ENCODE data around the gene PRKCA. TPM values are rescaled to one million over a fixed set of nuclear protein-coding genes. Genes with fewer than 3 reads are reported as not detected.

The PRKCA gene
- total and polyA plus RNA-seq, 2 donors (not counting 3 experiments of a cell fraction or from before 2014, with no cell fraction given), result 7.5 to 34.2 TPM

- intact Hi-C loops (cut with micrococcal nuclease) (loop anchor here (1.0 kb wide), 1 partner anchor 191 kb away; no protein-coding TSS in a partner anchor), dilution Hi-C loops (cut with MboI; ENCODE audit: extremely low pct_ligation_motif_present, low sequenced_read_pairs) (no loop called here)
- Histone ChIP-seq H3K4me3 (replicated peaks in 1 of 3; ENCODE audit: insufficient read depth in 1 of 3, low read depth in 1 of 3, low read length in 3 of 3) (no peak overlapping the region), H3K9ac (replicated peaks; ENCODE audit: extremely low read depth, insufficient read depth, low read length) (no peak overlapping the region), H4K20me1 (replicated peaks; ENCODE audit: control insufficient read depth, extremely low read depth, insufficient read depth, low read length) (no peaks in the 10 kb centered on the region), H3K9me1 (replicated peaks; ENCODE audit: control insufficient read depth, extremely low read depth, insufficient read depth, low read length) (no peaks in the 10 kb centered on the region), H3K79me2 (ENCODE audit: control insufficient read depth, insufficient read depth, low read length) (no peaks in the 10 kb centered on the region), H3K36me3 (ENCODE audit: control insufficient read depth in 2 of 2, extremely low read depth in 1 of 2, insufficient read depth in 2 of 2, low read length in 2 of 2) (no peaks in the 10 kb centered on the region), H3K27me3 (ENCODE audit: control insufficient read depth in 2 of 2, insufficient read depth in 2 of 2, low read length in 2 of 2) (no peaks in the 10 kb centered on the region), H3K9me3 (replicated peaks; ENCODE audit: control insufficient read depth, insufficient read depth, low read length) (no peaks in the 10 kb centered on the region), H2AFZ (ENCODE audit: low read depth, low read length) (no peak overlapping the region), H3K4me2 (ENCODE audit: insufficient read depth, low read length) (no peak overlapping the region), H3K27ac (ENCODE audit: insufficient read depth, low read depth, low read length) (no peak overlapping the region), H3K4me1 (ENCODE audit: control insufficient read depth, extremely low read depth, insufficient read depth, low read length) (no peaks in the 10 kb centered on the region)
- FAIRE-seq, result no peak
- no peak for DNase-seq (ENCODE audit: low read depth, low spot score)
- TF ChIP-seq GATA2 (IDR thresholded peaks at IDR 0.05; ENCODE audit: insufficient read depth, insufficient read length, low read depth, low read length), result no peak
- TF ChIP-seq EZH2 (IDR thresholded peaks at IDR 0.05; ENCODE audit: borderline replicate concordance, low read depth, low read length, severe bottlenecking), result no peak
- no peak for TF ChIP-seq CTCF (IDR thresholded peaks at IDR 0.05; ENCODE audit: extremely low read depth in 1 of 2, insufficient read depth in 1 of 2, low read depth in 1 of 2, low read length in 2 of 2)
- TF ChIP-seq POLR2AphosphoS5 (IDR thresholded peaks at IDR 0.05; ENCODE audit: insufficient read depth, low read depth, low read length), result no peak
- no peak for TF ChIP-seq POLR2A (IDR thresholded peaks at IDR 0.05; ENCODE audit: low read depth, low read length)
- TF ChIP-seq JUN (IDR thresholded peaks at IDR 0.05; ENCODE audit: borderline replicate concordance, insufficient read depth, insufficient read length, low read depth), result no peak
- TF ChIP-seq MYC (IDR thresholded peaks at IDR 0.05; ENCODE audit: low read depth, low read length), result no peak
- TF ChIP-seq FOS (IDR thresholded peaks at IDR 0.05; ENCODE audit: borderline replicate concordance, insufficient read depth, low read length), result no peak
- no peak for TF ChIP-seq MAX (IDR thresholded peaks at IDR 0.05; ENCODE audit: insufficient read depth, insufficient read length)
- ChIA-PET CTCF (interaction anchor here (0.8 to 3.4 kb wide), 11 partner anchors 11 to 443 kb away, joined by 3 to 29 read pairs (median 4); no protein-coding TSS in a partner anchor), POLR2A (no interaction called here)
- no TSS peak for BruUV-seq (replicated peaks)
Measured at GRCh38 chr17:66715076-66715675, 412.8 kb downstream of the PRKCA start.

Measured in endothelial cell of umbilical vein (primary cell).